GM12878 (cell line): ENCODE results near the gene AAR2. TPM values are rescaled to one million over a fixed set of nuclear protein-coding genes. Genes with fewer than 3 reads are reported as not detected.

Experiments used
- ATAC-seq: fragments of 200-7000 bp; cut with Tn5 transposase; 3 replicates; pipeline ENCODE4 v1.9.1; 2020; ENCODE audit warnings: mild to moderate bottlenecking, moderate library complexity
- BruUV-seq: library from RNA; stranded (reverse); fragments of 400-500 nt; replicated peaks from 2 replicates; lab custom pipeline; 2021; lab: Mats Ljungman, UMichigan
- CTCF ChIA-PET: fragments of 300-600 bp; sonication (Branson Sonifier 250); formaldehyde crosslinking; extraction: SDS; loops from one replicate; lab custom pipeline; 2021; ENCODE audit warnings: inconsistent platforms; lab: Yijun Ruan, JAX
- POLR2A ChIA-PET: fragments of 350-600 bp; formaldehyde crosslinking; extraction: SDS; loops from one replicate; lab custom pipeline; 2021; ENCODE audit warnings: inconsistent platforms; lab: Charles Lee
- RAD21 ChIA-PET: fragments of 300-600 bp; sonication (Branson Sonifier 250); formaldehyde crosslinking; loops from one replicate; lab custom pipeline; 2023; ENCODE audit warnings: antibody characterized with exemption; ENCODE audit not compliant: unreplicated experiment; lab: Charles Lee
- SMC1A ChIA-PET: fragments of 300-600 bp; sonication (Branson Sonifier 250); formaldehyde crosslinking; loops from one replicate; lab custom pipeline; 2023; ENCODE audit not compliant: unreplicated experiment, uncharacterized antibody; lab: Charles Lee
- DNase-seq: peaks from one replicate; pipeline ENCODE4 v3.0.0-alpha.2; 2011; ENCODE audit warnings: low read depth, low spot score
- FAIRE-seq: peaks from 3 replicates; lab custom pipeline; 2011; peaks lifted over from hg19 to GRCh38; lab: Jason Lieb, UNC
- H2AFZ ChIP-seq: 2 replicates; pipeline ENCODE4 v1.6.0; 2011; ENCODE audit warnings: low read depth, low read length, control low read depth; ENCODE audit not compliant: control insufficient read depth
- H3K27ac ChIP-seq: 2 replicates; pipeline ENCODE4 v1.5.1; 2011; ENCODE audit warnings: control low read depth; ENCODE audit not compliant: control insufficient read depth, insufficient read depth
- H3K27me3 ChIP-seq, 2 experiments: replicated peaks in 1 of 2; 2 replicates each; pipeline versions ENCODE4 v1.6.0 to v1.6.1; 2011; ENCODE audit warnings: low read length in 1 of 2; ENCODE audit not compliant: control insufficient read depth in 2 of 2, insufficient read depth in 2 of 2
- H3K36me3 ChIP-seq, 2 experiments: 2 replicates each; pipeline ENCODE4 v1.5.1; 2011; ENCODE audit warnings: low read length in 1 of 2; ENCODE audit not compliant: control insufficient read depth in 2 of 2, insufficient read depth in 2 of 2
- H3K4me1 ChIP-seq: 2 replicates; pipeline ENCODE4 v1.6.1; 2011; ENCODE audit warnings: mild to moderate bottlenecking, low read length, moderate library complexity, mixed read lengths; ENCODE audit not compliant: control insufficient read depth, insufficient read depth
- H3K4me2 ChIP-seq: 2 replicates; pipeline ENCODE4 v1.6.0; 2011; ENCODE audit warnings: control low read depth; ENCODE audit not compliant: control insufficient read depth, insufficient read depth
- H3K4me3 ChIP-seq: fragments of 200-600 bp; sonication (generic); 2 replicates; pipeline ENCODE4 v1.5.1; 2016
- H3K79me2 ChIP-seq: 2 replicates; pipeline ENCODE4 v1.6.0; 2011; ENCODE audit warnings: low read length; ENCODE audit not compliant: control insufficient read depth, insufficient read depth
- H3K9ac ChIP-seq: 2 replicates; pipeline ENCODE4 v1.8.0; 2011; ENCODE audit warnings: low read length, control low read depth, mixed read lengths; ENCODE audit not compliant: control insufficient read depth, insufficient read depth
- H3K9me3 ChIP-seq: replicated peaks from 3 replicates; pipeline ENCODE4 v1.5.1; 2011; ENCODE audit warnings: mild to moderate bottlenecking, low read length; ENCODE audit not compliant: control insufficient read depth, insufficient read depth
- H4K20me1 ChIP-seq: 2 replicates; pipeline ENCODE4 v1.6.0; 2011; ENCODE audit not compliant: control insufficient read depth, insufficient read depth
- CBX5 ChIP-seq: sonication (generic); IDR thresholded peaks from 2 replicates; pipeline ENCODE4 v1.6.1; 2016; ENCODE audit warnings: low read depth, moderate library complexity, mild to moderate bottlenecking, inconsistent platforms
- CHD4 ChIP-seq: fragments of 200-600 bp; sonication (generic); IDR thresholded peaks from 2 replicates; pipeline ENCODE4 v1.6.1; 2016; ENCODE audit warnings: mild to moderate bottlenecking
- ETV6 ChIP-seq, 2 experiments: fragments of 450-650 bp in 1 of 2; IDR thresholded peaks in 1 of 2; conservative IDR thresholded peaks in 1 of 2; 2 replicates each; pipeline ENCODE4 v1.6.1; 2014; ENCODE audit warnings: antibody characterized with exemption in 1 of 2, borderline replicate concordance in 1 of 2, low read depth in 1 of 2, mild to moderate bottlenecking in 1 of 2, moderate library complexity in 1 of 2
- POLR2AphosphoS2 ChIP-seq: IDR thresholded peaks from 2 replicates; pipeline ENCODE4 v1.6.1; 2011; ENCODE audit warnings: low read depth, mild to moderate bottlenecking, low read length, improper control_type of control experiment, moderate library complexity
- SMC3 ChIP-seq: IDR thresholded peaks from 2 replicates; pipeline ENCODE4 v1.6.1; 2011; ENCODE audit warnings: low read length, improper control_type of control experiment, borderline replicate concordance
- TARDBP ChIP-seq: IDR thresholded peaks from 2 replicates; pipeline ENCODE4 v1.6.1; 2016; ENCODE audit warnings: borderline replicate concordance
- YBX1 ChIP-seq: fragments of 450-650 bp; IDR thresholded peaks from 2 replicates; pipeline ENCODE4 v1.6.1; 2016; ENCODE audit warnings: antibody characterized with exemption
- ZNF592 ChIP-seq: fragments of 450-650 bp; IDR thresholded peaks from 2 replicates; pipeline ENCODE4 v1.6.1; 2017; ENCODE audit warnings: mild to moderate bottlenecking, moderate library complexity
- ZNF622 ChIP-seq: fragments of 450-650 bp; IDR thresholded peaks from 2 replicates; pipeline ENCODE4 v1.6.1; 2017; ENCODE audit warnings: mild to moderate bottlenecking, inconsistent platforms
- WGBS: methylation state at CpG from one replicate; pipeline ENCODE4 v1.1.6; 2016; ENCODE audit warnings: low lambda C conversion rate; ENCODE audit not compliant: insufficient replicate concordance, insufficient coverage; ENCODE audit errors: missing lambda C conversion rate; 5-methylcytosine and 5-hydroxymethylcytosine counted together
- in situ Hi-C: fragments of 300-500 bp; cut with MboI; formaldehyde crosslinking; loops from 9 replicates; pipeline ENCODE4 v1.14.3; 2018; ENCODE audit warnings: mixed read lengths
- intact Hi-C: fragments of 100-400 bp; cut with micrococcal nuclease; formaldehyde crosslinking; loops from one replicate; pipeline ENCODE4 v1.14.2; 2022; ENCODE audit not compliant: unreplicated experiment
- polyA plus RNA-seq, 11 experiments: library from polyadenylated mRNA; depleted of rRNA in 4 of 11; unstranded in 6 of 11; stranded (reverse) in 5 of 11; fragments of >200 nt; fragmentation: Nextera tagmentation in 4 of 11; fragmentation: Illumina TruSeq in 1 of 11; extraction: Ambion mirVana in 4 of 11; extraction: Trizol in 1 of 11; gene quantifications; 1 replicate in 1 of 11; 2 replicates in 10 of 11; pipeline versions ENCODE4 v1.2.1 to v1.2.3, GENCODE V29; 2011 to 2016; ENCODE audit warnings: inconsistent platforms in 2 of 11, missing spikeins in 2 of 11, low read depth in 1 of 11
- total RNA-seq, 4 experiments: library from RNA; depleted of rRNA in 3 of 4; stranded (reverse); fragments of >200 nt in 3 of 4; fragmentation: Illumina TruSeq in 1 of 4; extraction: Trizol in 1 of 4; gene quantifications; 2 replicates each; pipeline versions ENCODE4 v1.2.1 to v1.2.3, GENCODE V29; 2013 to 2021
- TF ChIP-seq, protein P1 (sequence below): IDR thresholded peaks from 2 replicates; pipeline ENCODE4 v1.6.1; 2012; ENCODE audit warnings: improper control_type of control experiment, low read depth, low read length; ENCODE audit not compliant: insufficient replicate concordance

The AAR2 gene
- total and polyA plus RNA-seq, 10 of the 15 experiments (the other 5 are each of a cell fraction or from before 2014, with no cell fraction given) = 6.5 to 41.7 (median 30.3) TPM

- TF ChIP-seq ZNF622 (no peak), ZNF592 (no peak), YBX1 (no peak), CHD4 (no peak)
Observed at GRCh38 chr20:36272547-36273220, 36.4 kb downstream of the AAR2 start (continued).

DNA sequence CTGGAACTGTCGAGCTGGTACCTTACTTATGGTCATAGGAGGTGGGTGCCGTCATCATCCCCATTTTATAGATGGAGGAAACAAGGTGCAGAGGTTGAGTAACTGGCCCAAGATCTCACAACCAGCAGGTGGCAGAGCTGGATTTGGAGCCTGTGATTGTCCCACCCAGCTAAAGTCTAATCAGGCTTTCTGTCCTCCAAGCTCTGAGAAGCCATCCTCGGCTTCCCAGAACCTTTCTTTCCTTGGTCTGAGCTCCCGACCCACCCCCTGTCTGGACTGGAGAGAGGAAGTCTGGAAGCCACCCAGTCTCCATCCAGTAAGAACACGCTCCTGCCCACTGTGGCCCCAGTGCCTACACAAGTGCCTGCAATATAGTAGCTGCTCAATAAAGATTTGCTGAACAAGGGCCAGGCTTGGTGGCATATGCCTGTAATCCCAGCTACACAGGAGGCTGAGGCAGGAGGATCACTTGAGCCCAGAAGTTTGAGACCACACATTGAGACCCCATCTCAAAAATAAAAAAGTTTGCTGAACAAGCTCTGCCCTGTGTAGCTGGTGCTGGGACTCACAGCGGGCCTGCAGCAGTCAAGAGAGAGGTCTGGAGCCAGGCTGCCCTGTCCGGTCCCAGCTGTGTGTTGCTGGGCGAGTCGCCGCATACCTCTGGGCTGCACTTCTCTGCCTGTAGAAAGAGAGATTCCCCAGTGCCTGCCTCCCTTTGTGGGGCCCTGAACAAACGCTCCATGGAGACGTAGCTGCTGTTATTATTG lies 37.3 kb downstream of the AAR2 start:
- intact Hi-C loops (loop anchor here (5.0 kb wide), 1 partner anchor 164 kb away; no protein-coding TSS in a partner anchor), in situ Hi-C loops (no loop called here)
- FAIRE-seq = no peak
- no peak overlapping the region for H2AFZ ChIP-seq
- ChIA-PET POLR2A (no interaction called here), RAD21 (interaction anchor here (0.6 to 1.8 kb wide), 5 partner anchors 126 to 562 kb away, joined by 3 to 13 read pairs (median 6); no protein-coding TSS in a partner anchor), CTCF (interaction anchor here (0.6 to 3.1 kb wide), 11 partner anchors 12 to 535 kb away, joined by 3 to 34 read pairs (median 3); no protein-coding TSS in a partner anchor), SMC1A (interaction anchor here (1.0 to 1.7 kb wide), 4 partner anchors 125 to 166 kb away, joined by 3 to 13 read pairs (median 6); no protein-coding TSS in a partner anchor)
- no peaks in the 10 kb centered on the region for H3K36me3 ChIP-seq
- H3K4me1 ChIP-seq = no peaks in the 10 kb centered on the region
- H3K9me3 ChIP-seq = no peaks in the 10 kb centered on the region
- H3K9ac ChIP-seq = no peak overlapping the region
- no peak overlapping the region for H3K4me2 ChIP-seq
- ATAC-seq = peak; percentile 68
- WGBS = 28% methylated on average over 12 of the region's 12 CpGs
- H3K27ac ChIP-seq = no peak overlapping the region
- H3K27me3 ChIP-seq = peaks cover 0 to 3% of the 10 kb centered on the region in 2 experiments; a peak in 2 of 4 replicates
- no peaks in the 10 kb centered on the region for H4K20me1 ChIP-seq
- H3K79me2 ChIP-seq = no peaks in the 10 kb centered on the region
- BruUV-seq = no TSS peak
- no peak overlapping the region for H3K4me3 ChIP-seq
- DNase-seq = no peak
- no peak for TF ChIP-seq TARDBP
- TF ChIP-seq CBX5 = no peak
- TF ChIP-seq ETV6 (conservative IDR thresholded peaks at IDR 0.05 in 1 of 2, IDR thresholded peaks at IDR 0.05 in 1 of 2; ENCODE audit: borderline replicate concordance in 1 of 2, low read depth in 1 of 2) = no peak
- TF ChIP-seq POLR2AphosphoS2 = no peak
- TF ChIP-seq, protein P1, sequence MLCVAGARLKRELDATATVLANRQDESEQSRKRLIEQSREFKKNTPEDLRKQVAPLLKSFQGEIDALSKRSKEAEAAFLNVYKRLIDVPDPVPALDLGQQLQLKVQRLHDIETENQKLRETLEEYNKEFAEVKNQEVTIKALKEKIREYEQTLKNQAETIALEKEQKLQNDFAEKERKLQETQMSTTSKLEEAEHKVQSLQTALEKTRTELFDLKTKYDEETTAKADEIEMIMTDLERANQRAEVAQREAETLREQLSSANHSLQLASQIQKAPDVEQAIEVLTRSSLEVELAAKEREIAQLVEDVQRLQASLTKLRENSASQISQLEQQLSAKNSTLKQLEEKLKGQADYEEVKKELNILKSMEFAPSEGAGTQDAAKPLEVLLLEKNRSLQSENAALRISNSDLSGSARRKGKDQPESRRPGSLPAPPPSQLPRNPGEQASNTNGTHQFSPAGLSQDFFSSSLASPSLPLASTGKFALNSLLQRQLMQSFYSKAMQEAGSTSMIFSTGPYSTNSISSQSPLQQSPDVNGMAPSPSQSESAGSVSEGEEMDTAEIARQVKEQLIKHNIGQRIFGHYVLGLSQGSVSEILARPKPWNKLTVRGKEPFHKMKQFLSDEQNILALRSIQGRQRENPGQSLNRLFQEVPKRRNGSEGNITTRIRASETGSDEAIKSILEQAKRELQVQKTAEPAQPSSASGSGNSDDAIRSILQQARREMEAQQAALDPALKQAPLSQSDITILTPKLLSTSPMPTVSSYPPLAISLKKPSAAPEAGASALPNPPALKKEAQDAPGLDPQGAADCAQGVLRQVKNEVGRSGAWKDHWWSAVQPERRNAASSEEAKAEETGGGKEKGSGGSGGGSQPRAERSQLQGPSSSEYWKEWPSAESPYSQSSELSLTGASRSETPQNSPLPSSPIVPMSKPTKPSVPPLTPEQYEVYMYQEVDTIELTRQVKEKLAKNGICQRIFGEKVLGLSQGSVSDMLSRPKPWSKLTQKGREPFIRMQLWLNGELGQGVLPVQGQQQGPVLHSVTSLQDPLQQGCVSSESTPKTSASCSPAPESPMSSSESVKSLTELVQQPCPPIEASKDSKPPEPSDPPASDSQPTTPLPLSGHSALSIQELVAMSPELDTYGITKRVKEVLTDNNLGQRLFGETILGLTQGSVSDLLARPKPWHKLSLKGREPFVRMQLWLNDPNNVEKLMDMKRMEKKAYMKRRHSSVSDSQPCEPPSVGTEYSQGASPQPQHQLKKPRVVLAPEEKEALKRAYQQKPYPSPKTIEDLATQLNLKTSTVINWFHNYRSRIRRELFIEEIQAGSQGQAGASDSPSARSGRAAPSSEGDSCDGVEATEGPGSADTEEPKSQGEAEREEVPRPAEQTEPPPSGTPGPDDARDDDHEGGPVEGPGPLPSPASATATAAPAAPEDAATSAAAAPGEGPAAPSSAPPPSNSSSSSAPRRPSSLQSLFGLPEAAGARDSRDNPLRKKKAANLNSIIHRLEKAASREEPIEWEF = no peak
- TF ChIP-seq SMC3 = peak; percentile 43; the same call in 1 of the 2 replicates
